GM21576 (cell line): ENCODE data around the gene POLE.
"Not testable (repeated sequence)": the region's sequence is repeated elsewhere in the genome, so short reads cannot be mapped to it uniquely, and the experiment has no call there.

Experiments used
- ATAC-seq: cut with Tn5 transposase; IDR thresholded peaks from one replicate; pipeline ENCODE4 v1.9.1; 2021; ENCODE audit warnings: mild to moderate bottlenecking, moderate library complexity; ENCODE audit not compliant: unreplicated experiment

POLE gene

GRCh38 chr12:132719141-132719953 is 32.2 kb upstream of the POLE start:
- ATAC-seq = no peak

GRCh38 chr12:132718644-132719043 is 31.5 kb upstream of the POLE start:
- no peak for ATAC-seq

- ATAC-seq = no peak
These were observed 30.6 kb upstream of the POLE start for GRCh38 chr12:132717531-132718387.

GRCh38 chr12:132717011-132717410 is 29.9 kb upstream of the POLE start:
- no peak for ATAC-seq

- ATAC-seq = no peak
These were observed 29.2 kb upstream of the POLE start for GRCh38 chr12:132716356-132716755.

- ATAC-seq = no peak
These were observed 28.7 kb upstream of the POLE start for GRCh38 chr12:132715874-132716273.

GRCh38 chr12:132713123-132713522 is 26.0 kb upstream of the POLE start:
- no peak for ATAC-seq

- peak; percentile 13 for ATAC-seq
These were observed 24.1 kb upstream of the POLE start for GRCh38 chr12:132711080-132711843.

- peak; percentile 85 for ATAC-seq
These were observed 23.4 kb upstream of the POLE start, which contains the start of gene PGAM5 for GRCh38 chr12:132710405-132711079. TSS of gene PGAM5 (plus strand) at chr12:132710842. CDS start at chr12:132710877, 35 bp downstream.

- peak; percentile 24 for ATAC-seq
These were observed 22.9 kb upstream of the POLE start for GRCh38 chr12:132710043-132710404.

GRCh38 chr12:132708150-132708549 is 21.0 kb upstream of the POLE start:
- ATAC-seq = no peak

- ATAC-seq = no peak
These were observed 20.1 kb upstream of the POLE start for GRCh38 chr12:132707241-132707640.

GRCh38 chr12:132703641-132704040 is 16.5 kb upstream of the POLE start:
- ATAC-seq = no peak

- no peak for ATAC-seq
These were observed 15.5 kb upstream of the POLE start for GRCh38 chr12:132702640-132703039.

GRCh38 chr12:132700212-132700822 is 13.2 kb upstream of the POLE start:
- no peak for ATAC-seq

- ATAC-seq = no peak
These were observed 11.2 kb upstream of the POLE start for GRCh38 chr12:132698341-132698740.

GRCh38 chr12:132695431-132695830 is 8.3 kb upstream of the POLE start:
- no peak for ATAC-seq

GRCh38 chr12:132694888-132695287 is 7.7 kb upstream of the POLE start:
- not testable (repeated sequence) for ATAC-seq

GRCh38 chr12:132692030-132692429 is 4.9 kb upstream of the POLE start:
- ATAC-seq = not testable (repeated sequence)

- no peak for ATAC-seq
These were observed 3.0 kb upstream of the POLE start for GRCh38 chr12:132690112-132690511.
